ENCODE results near the gene CDC73.
A peak's percentile ranks its signal among the peaks of the same experiment; 100 is the strongest.
"Not testable (repeated sequence)": the region's sequence is repeated elsewhere in the genome, so short reads cannot be mapped to it uniquely, and the experiment has no call there.

The CDC73 gene

GRCh38 chr1:193114485-193115095, 7.2 kb upstream of the CDC73 start:
- DNase-seq, result no peak

- DNase-seq, result no peak
Measured at GRCh38 chr1:193115629-193116227, 6.1 kb upstream of the CDC73 start.

GRCh38 chr1:193117167-193117566, 4.7 kb upstream of the CDC73 start:
- not testable (repeated sequence) for DNase-seq

GRCh38 chr1:193118194-193118593, 3.6 kb upstream of the CDC73 start:
- no peak for DNase-seq

- DNase-seq, result no peak
Measured at GRCh38 chr1:193118803-193119730, 2.8 kb upstream of the CDC73 start.

GRCh38 chr1:193120604-193121166, 1.1 kb upstream of the CDC73 start:
- DNase-seq, result no peak

GRCh38 chr1:193123751-193124150, 1.9 kb downstream of the CDC73 start:
- DNase-seq, result no peak

- DNase-seq, result no peak
Measured at GRCh38 chr1:193125369-193125768, 3.5 kb downstream of the CDC73 start.

- no peak for DNase-seq
Measured at GRCh38 chr1:193131266-193131860, 9.5 kb downstream of the CDC73 start.

GRCh38 chr1:193140254-193140653, 18.4 kb downstream of the CDC73 start:
- DNase-seq, result no peak

- peak; percentile 31 for DNase-seq
Measured at GRCh38 chr1:193141804-193142203, 20.0 kb downstream of the CDC73 start.

- DNase-seq, result no peak
Measured at GRCh38 chr1:193142409-193142808, 20.6 kb downstream of the CDC73 start.

- DNase-seq, result peak; percentile 30
Measured at GRCh38 chr1:193143285-193143684, 21.5 kb downstream of the CDC73 start.

GRCh38 chr1:193144361-193144938, 22.6 kb downstream of the CDC73 start:
- DNase-seq, result no peak

GRCh38 chr1:193144999-193145398, 23.2 kb downstream of the CDC73 start:
- DNase-seq, result no peak

GRCh38 chr1:193156117-193156821, 34.4 kb downstream of the CDC73 start:
- no peak for DNase-seq

GRCh38 chr1:193156822-193157142, 35.0 kb downstream of the CDC73 start:
- DNase-seq, result no peak

GRCh38 chr1:193157360-193157759, 35.5 kb downstream of the CDC73 start:
- no peak for DNase-seq

GRCh38 chr1:193176113-193176512, 54.3 kb downstream of the CDC73 start:
- DNase-seq, result no peak

GRCh38 chr1:193176788-193177187, 55.0 kb downstream of the CDC73 start:
- no peak for DNase-seq

GRCh38 chr1:193179094-193179493, 57.3 kb downstream of the CDC73 start:
- DNase-seq, result no peak

GRCh38 chr1:193181536-193181935, 59.7 kb downstream of the CDC73 start:
- DNase-seq, result no peak

Data from CD4-positive, alpha-beta T cell treated with Interleukin-21 for 1 hour (primary cell).